HUES48 (cell line): ENCODE measurements around the gene RMC1.
A peak's percentile ranks its signal among the peaks of the same experiment; 100 is the strongest.
"Not testable (repeated sequence)": the region's sequence is repeated elsewhere in the genome, so short reads cannot be mapped to it uniquely, and the experiment has no call there.

ENCODE experiments used
- H3K27ac ChIP-seq: one replicate; pipeline ENCODE4 v1.7.0; 2013; ENCODE audit warnings: low read depth, low read length, inconsistent platforms
- H3K27me3 ChIP-seq: 2 replicates; pipeline ENCODE4 v1.6.1; 2013; ENCODE audit warnings: mild to moderate bottlenecking, low read length; ENCODE audit not compliant: control insufficient read depth, insufficient read depth
- H3K36me3 ChIP-seq: 2 replicates; pipeline ENCODE4 v1.6.1; 2013; ENCODE audit warnings: low read length; ENCODE audit not compliant: control insufficient read depth, insufficient read depth
- H3K4me1 ChIP-seq: 2 replicates; pipeline ENCODE4 v1.6.1; 2013; ENCODE audit warnings: mild to moderate bottlenecking, low read length; ENCODE audit not compliant: control insufficient read depth, insufficient read depth
- H3K4me3 ChIP-seq: 2 replicates; pipeline ENCODE4 v1.5.1; 2013; ENCODE audit warnings: mild to moderate bottlenecking, low read depth, low read length
- H3K9ac ChIP-seq: 2 replicates; pipeline ENCODE4 v1.6.1; 2013; ENCODE audit warnings: mild to moderate bottlenecking, low read depth, low read length, moderate library complexity
- H3K9me3 ChIP-seq: 2 replicates; pipeline ENCODE4 v1.6.1; 2013; ENCODE audit warnings: low read length; ENCODE audit not compliant: control insufficient read depth, insufficient read depth

RMC1 gene

GRCh38 chr18:23573626-23574431 is 70.5 kb downstream of the RMC1 start:
- peak overlapping the region; percentile 42 for H3K27ac ChIP-seq
- no peaks in the 10 kb centered on the region for H3K9me3 ChIP-seq
- no peak overlapping the region for H3K4me3 ChIP-seq
- H3K36me3 ChIP-seq: peaks cover 53% of the 10 kb centered on the region
- no peak overlapping the region for H3K9ac ChIP-seq
- H3K4me1 ChIP-seq: peaks cover 12% of the 10 kb centered on the region; the same call in 1 of the 2 replicates
- no peaks in the 10 kb centered on the region for H3K27me3 ChIP-seq

GRCh38 chr18:23574611-23575308 is 71.4 kb downstream of the RMC1 start:
- Histone ChIP-seq H3K9me3 (no peaks in the 10 kb centered on the region), H3K27me3 (no peaks in the 10 kb centered on the region), H3K27ac (peak overlapping the region; percentile 42), H3K4me3 (no peak overlapping the region), H3K36me3 (peaks cover 44% of the 10 kb centered on the region), H3K4me1 (peaks cover 12% of the 10 kb centered on the region; the same call in 1 of the 2 replicates), H3K9ac (no peak overlapping the region)

GRCh38 chr18:23575309-23575651 is 72.0 kb downstream of the RMC1 start:
- Histone ChIP-seq H3K27ac (no peak overlapping the region), H3K9ac (no peak overlapping the region), H3K36me3 (peaks cover 39% of the 10 kb centered on the region), H3K4me3 (no peak overlapping the region), H3K4me1 (peaks cover 12% of the 10 kb centered on the region; the same call in 1 of the 2 replicates), H3K27me3 (no peaks in the 10 kb centered on the region), H3K9me3 (no peaks in the 10 kb centered on the region)

GRCh38 chr18:23577521-23577920 is 74.2 kb downstream of the RMC1 start:
- not testable (repeated sequence) for H3K27ac ChIP-seq, H3K27me3 ChIP-seq, H3K9me3 ChIP-seq, H3K9ac ChIP-seq, H3K4me3 ChIP-seq
- H3K36me3 ChIP-seq: peaks cover 24% of the 10 kb centered on the region
- H3K4me1 ChIP-seq: peaks cover 12% of the 10 kb centered on the region; the same call in 1 of the 2 replicates

DNA sequence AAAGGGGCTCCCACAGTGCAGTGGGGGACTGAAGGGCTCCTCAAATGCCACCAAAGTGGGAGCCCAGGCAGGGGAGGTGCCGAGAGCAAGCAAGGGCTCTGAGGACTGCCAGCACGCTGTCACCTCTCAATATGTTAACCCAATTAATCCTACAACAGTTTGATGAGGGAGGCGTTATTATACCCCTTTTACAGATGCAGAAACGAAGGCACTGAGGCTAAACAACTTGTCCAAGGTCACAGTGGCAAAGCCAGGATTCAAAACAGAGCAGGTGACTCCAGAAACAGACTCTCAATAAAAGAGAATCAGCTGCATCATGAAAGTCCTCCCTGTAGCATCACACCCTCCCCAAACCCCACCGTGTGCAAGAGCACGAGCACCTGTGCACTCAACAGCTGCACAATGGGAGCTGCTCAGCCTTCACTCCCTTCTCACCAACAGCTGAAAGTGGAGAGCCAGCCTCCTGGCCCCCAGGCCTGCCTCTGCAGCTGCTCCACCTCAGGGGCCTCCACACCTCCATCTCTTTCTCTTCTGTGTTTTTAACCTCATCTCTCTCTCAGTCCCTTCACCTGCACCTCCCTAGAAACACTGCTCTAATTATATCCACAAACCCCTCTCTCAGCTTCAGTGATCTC is 74.9 kb downstream of the RMC1 start:
- no peaks in the 10 kb centered on the region for H3K9me3 ChIP-seq
- H3K27me3 ChIP-seq: no peaks in the 10 kb centered on the region
- peaks cover 12% of the 10 kb centered on the region for H3K4me1 ChIP-seq
- H3K27ac ChIP-seq: no peak overlapping the region
- H3K4me3 ChIP-seq: no peak overlapping the region
- H3K9ac ChIP-seq: no peak overlapping the region
- peaks cover 17% of the 10 kb centered on the region for H3K36me3 ChIP-seq

DNA sequence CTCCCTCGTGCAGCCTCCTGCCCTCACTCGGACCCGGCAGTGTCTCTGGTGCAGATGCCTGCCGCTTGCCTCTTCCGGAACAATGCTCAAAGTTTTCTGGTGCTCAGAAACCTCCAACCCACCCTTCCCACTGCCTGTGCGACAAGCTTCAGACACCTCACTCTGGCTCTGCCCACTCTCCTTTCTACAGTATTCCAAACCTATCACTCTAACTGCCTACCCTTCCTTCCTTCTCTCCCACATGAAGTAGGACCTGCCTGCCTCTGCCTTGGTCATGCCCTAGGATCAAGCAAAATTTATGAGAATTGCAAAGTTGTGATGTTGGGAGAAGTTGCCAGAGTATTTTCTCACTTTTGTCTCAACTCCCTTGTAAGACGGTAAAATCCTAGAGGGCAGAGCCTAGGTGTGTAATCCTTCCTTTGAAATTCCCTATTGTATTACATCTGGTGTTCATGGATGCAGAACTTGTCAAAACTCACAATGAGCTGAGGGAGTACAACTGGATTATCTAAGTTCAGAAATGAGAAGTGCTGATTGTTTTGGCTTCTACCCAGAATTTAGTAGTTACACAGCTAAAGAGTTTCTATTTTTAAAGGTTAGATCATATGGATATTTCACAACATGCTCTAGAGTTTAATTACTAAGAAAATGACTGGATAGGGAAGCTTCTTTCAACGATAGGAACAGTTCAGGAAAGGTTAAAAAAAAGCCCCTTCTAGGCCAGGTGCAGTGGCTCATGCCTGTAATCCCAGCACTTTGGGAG is 75.8 kb downstream of the RMC1 start:
- Histone ChIP-seq H3K4me3 (no peak overlapping the region), H3K27ac (no peak overlapping the region), H3K4me1 (peaks cover 12% of the 10 kb centered on the region), H3K9ac (no peak overlapping the region), H3K27me3 (no peaks in the 10 kb centered on the region), H3K36me3 (peaks cover 13% of the 10 kb centered on the region; the same call in 1 of the 2 replicates), H3K9me3 (no peaks in the 10 kb centered on the region)

- H3K4me1 ChIP-seq: peaks cover 13% of the 10 kb centered on the region; the same call in 1 of the 2 replicates
- peaks cover 9% of the 10 kb centered on the region; the same call in 1 of the 2 replicates for H3K36me3 ChIP-seq
- H3K4me3 ChIP-seq: no peak overlapping the region
- H3K27me3 ChIP-seq: no peaks in the 10 kb centered on the region
- no peak overlapping the region for H3K9ac ChIP-seq
- H3K27ac ChIP-seq: no peak overlapping the region
- H3K9me3 ChIP-seq: no peaks in the 10 kb centered on the region
Observed at GRCh38 chr18:23580677-23581367, 77.5 kb downstream of the RMC1 start.
